Measurements from ENCODE around the gene YTHDC1. TPM values are rescaled to one million over a fixed set of nuclear protein-coding genes. Genes with fewer than 3 reads are reported as not detected.

Gene YTHDC1
- total and polyA plus RNA-seq, 2 of the 13 experiments (the other 11 are each of a cell fraction or from before 2014, with no cell fraction given) = 37.3 to 56.8 TPM

- TF ChIP-seq ONECUT2 (CRISPR knock-in tag; IDR thresholded peaks at IDR 0.05) (no peak), SMC3 (IDR thresholded peaks at IDR 0.05; ENCODE audit: low read length) (peak; percentile 87), MLX (CRISPR knock-in tag; IDR thresholded peaks at IDR 0.05) (no peak), IKZF4 (CRISPR knock-in tag; IDR thresholded peaks at IDR 0.05; ENCODE audit: borderline replicate concordance, low read depth, not compliant biosample characterization) (no peak), TAF15 (IDR thresholded peaks at IDR 0.05; ENCODE audit: low read depth, low read length, poor library complexity, severe bottlenecking) (no peak), CHD4 (IDR thresholded peaks at IDR 0.05; ENCODE audit: borderline replicate concordance, low read length) (no peak), POLR2G (IDR thresholded peaks at IDR 0.05; ENCODE audit: low read depth, low read length) (no peak), ZNF605 (CRISPR knock-in tag; IDR thresholded peaks at IDR 0.05) (no peak), E2F5 (CRISPR knock-in tag; conservative IDR thresholded peaks at IDR 0.05) (no peak), ELF3 (CRISPR knock-in tag; IDR thresholded peaks at IDR 0.05) (0 out of 2 replicates have a peak, but pooled peaks have one; percentile 24), ZNF350 (CRISPR knock-in tag; IDR thresholded peaks at IDR 0.05; ENCODE audit: borderline replicate concordance, low read depth) (no peak), ZNF580 (CRISPR knock-in tag; IDR thresholded peaks at IDR 0.05; ENCODE audit: borderline replicate concordance, low read depth) (no peak), ATF4 (CRISPR knock-in tag; IDR thresholded peaks at IDR 0.05) (no peak)
- TF ChIP-seq, protein P1, sequence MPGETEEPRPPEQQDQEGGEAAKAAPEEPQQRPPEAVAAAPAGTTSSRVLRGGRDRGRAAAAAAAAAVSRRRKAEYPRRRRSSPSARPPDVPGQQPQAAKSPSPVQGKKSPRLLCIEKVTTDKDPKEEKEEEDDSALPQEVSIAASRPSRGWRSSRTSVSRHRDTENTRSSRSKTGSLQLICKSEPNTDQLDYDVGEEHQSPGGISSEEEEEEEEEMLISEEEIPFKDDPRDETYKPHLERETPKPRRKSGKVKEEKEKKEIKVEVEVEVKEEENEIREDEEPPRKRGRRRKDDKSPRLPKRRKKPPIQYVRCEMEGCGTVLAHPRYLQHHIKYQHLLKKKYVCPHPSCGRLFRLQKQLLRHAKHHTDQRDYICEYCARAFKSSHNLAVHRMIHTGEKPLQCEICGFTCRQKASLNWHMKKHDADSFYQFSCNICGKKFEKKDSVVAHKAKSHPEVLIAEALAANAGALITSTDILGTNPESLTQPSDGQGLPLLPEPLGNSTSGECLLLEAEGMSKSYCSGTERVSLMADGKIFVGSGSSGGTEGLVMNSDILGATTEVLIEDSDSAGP (CRISPR knock-in tag; IDR thresholded peaks at IDR 0.05; ENCODE audit: borderline replicate concordance) = peak; percentile 35; the same call in 1 of the 2 replicates
- TF ChIP-seq, protein P2, sequence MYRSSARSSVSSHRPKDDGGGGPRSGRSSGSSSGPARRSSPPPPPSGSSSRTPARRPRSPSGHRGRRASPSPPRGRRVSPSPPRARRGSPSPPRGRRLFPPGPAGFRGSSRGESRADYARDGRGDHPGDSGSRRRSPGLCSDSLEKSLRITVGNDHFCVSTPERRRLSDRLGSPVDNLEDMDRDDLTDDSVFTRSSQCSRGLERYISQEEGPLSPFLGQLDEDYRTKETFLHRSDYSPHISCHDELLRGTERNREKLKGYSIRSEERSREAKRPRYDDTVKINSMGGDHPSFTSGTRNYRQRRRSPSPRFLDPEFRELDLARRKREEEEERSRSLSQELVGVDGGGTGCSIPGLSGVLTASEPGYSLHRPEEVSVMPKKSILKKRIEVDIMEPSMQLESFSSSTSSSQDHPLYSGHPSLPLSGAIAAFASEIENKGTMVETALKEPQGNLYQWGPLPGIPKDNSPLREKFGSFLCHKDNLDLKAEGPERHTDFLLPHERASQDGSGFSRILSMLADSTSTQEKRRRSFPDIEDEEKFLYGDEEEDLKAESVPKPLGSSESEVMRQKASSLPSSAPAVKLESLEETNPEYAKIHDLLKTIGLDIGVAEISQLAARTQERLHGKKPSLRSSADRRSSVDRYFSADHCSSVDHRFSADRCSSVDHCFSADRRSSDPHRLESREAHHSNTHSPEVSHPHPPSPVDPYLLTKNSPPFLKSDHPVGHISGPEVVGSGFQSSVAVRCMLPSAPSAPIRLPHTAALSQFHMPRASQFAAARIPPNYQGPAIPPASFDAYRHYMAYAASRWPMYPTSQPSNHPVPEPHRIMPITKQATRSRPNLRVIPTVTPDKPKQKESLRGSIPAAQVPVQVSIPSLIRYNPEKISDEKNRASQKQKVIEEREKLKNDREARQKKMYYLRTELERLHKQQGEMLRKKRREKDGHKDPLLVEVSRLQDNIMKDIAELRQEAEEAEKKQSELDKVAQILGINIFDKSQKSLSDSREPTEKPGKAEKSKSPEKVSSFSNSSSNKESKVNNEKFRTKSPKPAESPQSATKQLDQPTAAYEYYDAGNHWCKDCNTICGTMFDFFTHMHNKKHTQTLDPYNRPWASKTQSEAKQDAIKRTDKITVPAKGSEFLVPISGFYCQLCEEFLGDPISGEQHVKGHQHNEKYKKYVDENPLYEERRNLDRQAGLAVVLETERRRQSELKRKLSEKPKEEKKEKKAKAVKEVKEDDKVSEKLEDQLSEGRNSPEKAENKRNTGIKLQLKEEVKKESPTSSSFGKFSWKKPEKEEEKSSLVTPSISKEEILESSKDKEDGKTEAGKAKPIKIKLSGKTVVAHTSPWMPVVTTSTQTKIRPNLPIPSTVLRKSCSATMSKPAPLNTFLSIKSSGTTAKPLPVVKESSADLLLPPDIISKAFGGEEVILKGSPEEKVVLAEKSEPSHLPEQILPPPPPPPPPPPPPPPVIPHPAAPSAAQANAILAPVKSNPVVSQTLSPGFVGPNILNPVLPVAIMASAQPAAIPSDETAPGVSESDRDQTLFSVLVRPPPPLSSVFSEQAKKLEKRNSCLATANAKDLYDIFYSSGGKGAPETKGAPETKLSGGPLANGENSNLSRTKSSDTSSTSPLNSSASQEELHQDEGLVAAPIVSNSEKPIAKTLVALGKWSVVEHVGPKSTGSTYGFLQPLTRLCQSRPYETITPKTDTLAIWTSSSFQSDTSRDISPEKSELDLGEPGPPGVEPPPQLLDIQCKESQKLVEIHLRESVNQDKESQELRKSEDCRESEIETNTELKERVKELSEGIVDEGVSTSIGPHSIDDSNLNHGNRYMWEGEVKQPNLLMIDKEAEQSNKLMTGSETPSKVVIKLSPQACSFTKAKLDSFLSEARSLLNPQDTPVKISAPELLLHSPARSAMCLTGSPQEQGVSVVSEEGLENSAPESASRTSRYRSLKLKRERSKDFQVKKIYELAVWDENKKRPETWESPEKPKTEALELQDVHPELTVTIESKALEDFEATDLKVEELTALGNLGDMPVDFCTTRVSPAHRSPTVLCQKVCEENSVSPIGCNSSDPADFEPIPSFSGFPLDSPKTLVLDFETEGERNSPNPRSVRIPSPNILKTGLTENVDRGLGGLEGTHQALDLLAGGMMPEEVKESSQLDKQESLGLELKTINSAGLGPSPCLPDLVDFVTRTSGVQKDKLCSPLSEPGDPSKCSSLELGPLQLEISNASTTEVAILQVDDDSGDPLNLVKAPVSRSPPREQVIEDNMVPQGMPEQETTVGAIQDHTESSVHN (CRISPR knock-in tag; IDR thresholded peaks at IDR 0.05) = no peak
Measured at GRCh38 chr4:68375667-68376559, 26.0 kb upstream of the YTHDC1 start (continued).
